Natural killer cell (primary cell): ENCODE results near the gene RABEP2. TPM values are rescaled to one million over a fixed set of nuclear protein-coding genes. Genes with fewer than 3 reads are reported as not detected.
"Not testable (repeated sequence)": the region's sequence is repeated elsewhere in the genome, so short reads cannot be mapped to it uniquely, and the experiment has no call there.

Experiments used
- ATAC-seq, 3 donors: fragments of 150-1000 bp in 2 of 3; fragments of 200-7000 bp in 1 of 3; cut with Tn5 transposase; 1 replicate in 1 of 3; 2 replicates in 2 of 3; pipeline ENCODE4 v1.10.0; 2021; ENCODE audit warnings: mild to moderate bottlenecking in 2 of 3, moderate library complexity in 2 of 3
- DNase-seq, 2 donors: peaks; one replicate each; pipeline versions ENCODE4 v3.0.0 to v3.0.0-alpha.2; 2013 to 2021; ENCODE audit warnings: mixed read lengths in 1 of 2
- H3K27ac ChIP-seq: one replicate; pipeline ENCODE4 v1.5.1; 2013; ENCODE audit warnings: mild to moderate bottlenecking, low read length
- H3K27me3 ChIP-seq: one replicate; pipeline ENCODE4 v1.6.1; 2013; ENCODE audit warnings: low read length; ENCODE audit not compliant: control insufficient read depth, insufficient read depth
- H3K36me3 ChIP-seq: one replicate; pipeline ENCODE4 v1.6.1; 2013; ENCODE audit warnings: low read length; ENCODE audit not compliant: control insufficient read depth, insufficient read depth
- H3K4me1 ChIP-seq: one replicate; pipeline ENCODE4 v1.6.1; 2013; ENCODE audit warnings: low read length; ENCODE audit not compliant: control insufficient read depth, insufficient read depth
- H3K4me3 ChIP-seq: one replicate; pipeline ENCODE4 v1.5.1; 2013; ENCODE audit warnings: low read length
- H3K9me3 ChIP-seq: one replicate; pipeline ENCODE4 v1.6.1; 2013; ENCODE audit warnings: low read length; ENCODE audit not compliant: control insufficient read depth, insufficient read depth
- H3K27ac Mint-ChIP-seq, 2 donors: one replicate each; pipeline ENCODE4 v1.8.0; 2022; ENCODE audit warnings: mild to moderate bottlenecking in 2 of 2, mixed read lengths in 2 of 2, moderate library complexity in 1 of 2
- H3K27me3 Mint-ChIP-seq, 2 donors: one replicate each; pipeline ENCODE4 v1.8.0; 2022; ENCODE audit warnings: low read depth in 2 of 2, mixed read lengths in 2 of 2
- H3K36me3 Mint-ChIP-seq: one replicate; pipeline ENCODE4 v1.8.0; 2022; ENCODE audit warnings: mixed read lengths
- H3K4me1 Mint-ChIP-seq, 2 donors: one replicate each; pipeline ENCODE4 v1.8.0; 2022; ENCODE audit warnings: mixed read lengths in 2 of 2
- H3K4me3 Mint-ChIP-seq: one replicate; pipeline ENCODE4 v1.8.0; 2022; ENCODE audit warnings: mild to moderate bottlenecking, moderate library complexity, mixed read lengths
- H3K9me3 Mint-ChIP-seq, 2 donors: one replicate each; pipeline ENCODE4 v1.8.0; 2022; ENCODE audit warnings: mixed read lengths in 2 of 2
- CTCF ChIP-seq: fragments of 200-600 bp; IDR thresholded peaks from one replicate; pipeline ENCODE4 v1.8.0; 2022; ENCODE audit warnings: antibody characterized with exemption
- WGBS: methylation state at CpG from one replicate; pipeline ENCODE4 v1.1.7; 2013; ENCODE audit warnings: missing lambda C conversion rate; ENCODE audit not compliant: insufficient coverage; 5-methylcytosine and 5-hydroxymethylcytosine counted together
- intact Hi-C: fragments of 100-400 bp; cut with micrococcal nuclease; formaldehyde crosslinking; loops from one replicate; pipeline ENCODE4 v1.14.2; 2022
- total RNA-seq, 4 donors: library from RNA; stranded (reverse); fragments of 120-200 nt in 1 of 4; gene quantifications; one replicate each; pipeline versions ENCODE4 v1.2.3 to v1.2.4, GENCODE V29; 2013 to 2022

RABEP2 gene
- total RNA-seq, 3 donors from 2014 or later (not counting 1 experiment from before 2014, with no cell fraction given) = 53.4 to 63.4 (median 60.1) TPM

DNA sequence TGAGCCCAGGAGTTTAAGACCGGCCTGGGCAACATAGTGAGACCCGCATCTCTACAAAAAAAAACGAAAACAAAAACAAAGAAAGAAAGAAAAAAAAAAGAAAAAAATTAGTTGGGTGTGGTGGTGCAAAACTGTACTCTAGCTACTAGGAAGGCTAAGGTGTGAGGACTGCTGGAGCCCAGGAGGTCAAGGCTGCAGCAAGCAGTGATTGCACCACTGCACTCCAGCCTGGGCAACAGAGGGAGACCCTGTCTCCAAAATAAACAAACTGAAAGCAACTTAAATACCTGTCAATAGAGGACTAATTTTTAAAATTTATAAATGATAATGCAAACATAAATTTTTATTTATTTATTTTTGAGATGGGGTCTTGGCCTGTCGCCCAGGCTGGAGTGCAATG lies 29.4 kb downstream of the RABEP2 start:
- Histone ChIP-seq H3K36me3 (no peaks in the 10 kb centered on the region), H3K9me3 (no peaks in the 10 kb centered on the region), H3K4me3 (no peak overlapping the region), H3K27me3 (no peaks in the 10 kb centered on the region), H3K27ac (no peak overlapping the region), H3K4me1 (peaks cover 28% of the 10 kb centered on the region)
- no peaks in the 10 kb centered on the region for H3K27me3 Mint-ChIP-seq
- TF ChIP-seq CTCF = no peak
- ATAC-seq (no peak), DNase-seq (no peak)
- no peaks in the 10 kb centered on the region for H3K36me3 Mint-ChIP-seq
- no peak overlapping the region for H3K4me3 Mint-ChIP-seq
- intact Hi-C loops = no loop called here
- no peaks in the 10 kb centered on the region for H3K9me3 Mint-ChIP-seq
- no peak overlapping the region for H3K27ac Mint-ChIP-seq
- 91% methylated on average over 4 of the region's 4 CpGs for WGBS
- H3K4me1 Mint-ChIP-seq = peaks cover 21 to 23% of the 10 kb centered on the region in 2 donors

- Mint-ChIP-seq H3K36me3 (no peaks in the 10 kb centered on the region), H3K4me3 (peak overlapping the region; percentile 61)
These were observed 31.7 kb downstream of the RABEP2 start for GRCh38 chr16:28893291-28893690.

GRCh38 chr16:28891964-28892890 lies 32.8 kb downstream of the RABEP2 start:
- peaks cover 28% of the 10 kb centered on the region for H3K4me1 ChIP-seq
- no peak overlapping the region for H3K4me3 ChIP-seq
- H3K27ac ChIP-seq = peak overlapping the region; percentile 71
- 48% methylated on average over 14 of the region's 14 CpGs for WGBS
- no peaks in the 10 kb centered on the region for H3K27me3 ChIP-seq
- TF ChIP-seq CTCF = no peak
- Mint-ChIP-seq H3K27ac (peak overlapping the region; percentile 85 to 93), H3K36me3 (no peaks in the 10 kb centered on the region), H3K4me3 (peak overlapping the region; percentile 61), H3K27me3 (no peaks in the 10 kb centered on the region), H3K4me1 (peaks cover 21 to 23% of the 10 kb centered on the region in 2 donors), H3K9me3 (no peaks in the 10 kb centered on the region)
- no peaks in the 10 kb centered on the region for H3K9me3 ChIP-seq
- ATAC-seq (peak; percentile 77 to 89 (median 81)), DNase-seq (peak in 1 of 2 donors; percentile 43)
- H3K36me3 ChIP-seq = no peaks in the 10 kb centered on the region
- intact Hi-C loops = no loop called here

More at GRCh38 chr16:28893291-28893690, 31.7 kb downstream of the RABEP2 start:
- no peak overlapping the region for H3K4me3 ChIP-seq
- peak overlapping the region; percentile 71 for H3K27ac ChIP-seq
- 88% methylated on average over 2 of the region's 4 CpGs for WGBS
- Mint-ChIP-seq H3K4me1 (peaks cover 21 to 23% of the 10 kb centered on the region in 2 donors), H3K9me3 (no peaks in the 10 kb centered on the region), H3K27me3 (no peaks in the 10 kb centered on the region), H3K27ac (peak overlapping the region; percentile 85 to 93)
- intact Hi-C loops = no loop called here
- DNase-seq (no peak), ATAC-seq (no peak)
- H3K27me3 ChIP-seq = no peaks in the 10 kb centered on the region
- no peaks in the 10 kb centered on the region for H3K9me3 ChIP-seq
- no peak for TF ChIP-seq CTCF
- H3K4me1 ChIP-seq = peaks cover 28% of the 10 kb centered on the region
- H3K36me3 ChIP-seq = no peaks in the 10 kb centered on the region

- ATAC-seq, H3K4me3 Mint-ChIP-seq, H3K36me3 ChIP-seq, H3K27me3 ChIP-seq, DNase-seq, H3K27ac ChIP-seq, H3K4me3 ChIP-seq, H3K27me3 Mint-ChIP-seq, H3K36me3 Mint-ChIP-seq, H3K9me3 Mint-ChIP-seq, intact Hi-C loops, H3K27ac Mint-ChIP-seq, H3K9me3 ChIP-seq: not testable (repeated sequence)
- WGBS = 84% methylated on average over 5 of the region's 5 CpGs
- H3K4me1 Mint-ChIP-seq = peaks cover 21 to 23% of the 10 kb centered on the region in 2 donors
- peaks cover 28% of the 10 kb centered on the region for H3K4me1 ChIP-seq
These were observed 34.7 kb downstream of the RABEP2 start for GRCh38 chr16:28890355-28890754.
